NB4 (cell line): ENCODE data around the gene GRIA1.

Experiments
- DNase-seq: peaks from one replicate; pipeline ENCODE4 v3.0.0; 2010; ENCODE audit warnings: low read depth
- H3K4me3 ChIP-seq: one replicate; pipeline ENCODE4 v1.5.1; 2011; ENCODE audit warnings: mild to moderate bottlenecking, low read depth, low read length, moderate library complexity
- CTCF ChIP-seq: IDR thresholded peaks from one replicate; pipeline ENCODE4 v1.5.1; 2012; ENCODE audit warnings: low read depth, low read length
- MAX ChIP-seq: IDR thresholded peaks from 2 replicates; pipeline ENCODE4 v1.6.1; 2011; ENCODE audit warnings: low read depth, low read length
- MYC ChIP-seq: IDR thresholded peaks from 2 replicates; pipeline ENCODE4 v1.6.1; 2011; ENCODE audit warnings: low read depth, low read length
- POLR2A ChIP-seq: IDR thresholded peaks from 2 replicates; pipeline ENCODE4 v1.6.1; 2011; ENCODE audit warnings: mild to moderate bottlenecking; ENCODE audit not compliant: insufficient read length; ENCODE audit errors: extremely low read depth

Gene GRIA1

GRCh38 chr5:153470736-153471135, 19.7 kb upstream of the GRIA1 start:
- no peak for TF ChIP-seq POLR2A
- no peak for TF ChIP-seq CTCF
- TF ChIP-seq MYC = no peak
- DNase-seq = no peak
- H3K4me3 ChIP-seq = no peak overlapping the region

- TF ChIP-seq CTCF (no peak), MYC (no peak), POLR2A (no peak), MAX (no peak)
- no peak for DNase-seq
These were observed 13.7 kb upstream of the GRIA1 start for GRCh38 chr5:153476767-153477166.

GRCh38 chr5:153480401-153480800, 10.1 kb upstream of the GRIA1 start:
- TF ChIP-seq POLR2A = no peak
- no peak for TF ChIP-seq MAX
- no peak for TF ChIP-seq MYC
- no peak for TF ChIP-seq CTCF
- no peak overlapping the region for H3K4me3 ChIP-seq
- DNase-seq = peak; percentile 54

More at GRCh38 chr5:153476767-153477166, 13.7 kb upstream of the GRIA1 start:
- H3K4me3 ChIP-seq = no peak overlapping the region

GRCh38 chr5:153483482-153483881, 7.0 kb upstream of the GRIA1 start:
- no peak for DNase-seq
- H3K4me3 ChIP-seq = no peak overlapping the region
- no peak for TF ChIP-seq POLR2A
- no peak for TF ChIP-seq MYC
- TF ChIP-seq MAX = no peak
- no peak for TF ChIP-seq CTCF

- DNase-seq = no peak
- TF ChIP-seq MYC (no peak), MAX (no peak), CTCF (no peak), POLR2A (no peak)
These were observed 4.8 kb upstream of the GRIA1 start for GRCh38 chr5:153485641-153486040.

GRCh38 chr5:153486771-153487170, 3.7 kb upstream of the GRIA1 start:
- TF ChIP-seq POLR2A (no peak), MAX (no peak), MYC (no peak), CTCF (no peak)
- no peak for DNase-seq

More at GRCh38 chr5:153485641-153486040, 4.8 kb upstream of the GRIA1 start:
- H3K4me3 ChIP-seq = no peak overlapping the region

More at GRCh38 chr5:153486771-153487170, 3.7 kb upstream of the GRIA1 start:
- H3K4me3 ChIP-seq = no peak overlapping the region
